Mononuclear cell (primary cell): ENCODE results near the gene STX1A. TPM values are rescaled to one million over a fixed set of nuclear protein-coding genes. Genes with fewer than 3 reads are reported as not detected.
"Not testable (repeated sequence)": the region's sequence is repeated elsewhere in the genome, so short reads cannot be mapped to it uniquely, and the experiment has no call there.

Experiments
- H3K27me3 ChIP-seq: 2 replicates; pipeline ENCODE4 v1.6.0; 2011; ENCODE audit warnings: low read length, control low read depth; ENCODE audit not compliant: insufficient read depth
- H3K4me1 ChIP-seq: 2 replicates; pipeline ENCODE4 v1.5.1; 2011; ENCODE audit warnings: mild to moderate bottlenecking, low read length, control low read depth; ENCODE audit not compliant: insufficient read depth
- H3K4me3 ChIP-seq: 2 replicates; pipeline ENCODE4 v1.5.1; 2011; ENCODE audit warnings: mild to moderate bottlenecking, low read length, moderate library complexity
- H3K9me3 ChIP-seq: 2 replicates; pipeline ENCODE4 v1.5.1; 2011; ENCODE audit warnings: low read depth, mild to moderate bottlenecking, control low read depth, low read length
- total RNA-seq: library from RNA; depleted of rRNA; stranded (reverse); fragments of >200 nt; gene quantifications from one replicate; pipeline ENCODE4 v1.2.3, GENCODE V29; 2012

Gene STX1A
- total RNA-seq, 1 donor, result 18.6 TPM

DNA sequence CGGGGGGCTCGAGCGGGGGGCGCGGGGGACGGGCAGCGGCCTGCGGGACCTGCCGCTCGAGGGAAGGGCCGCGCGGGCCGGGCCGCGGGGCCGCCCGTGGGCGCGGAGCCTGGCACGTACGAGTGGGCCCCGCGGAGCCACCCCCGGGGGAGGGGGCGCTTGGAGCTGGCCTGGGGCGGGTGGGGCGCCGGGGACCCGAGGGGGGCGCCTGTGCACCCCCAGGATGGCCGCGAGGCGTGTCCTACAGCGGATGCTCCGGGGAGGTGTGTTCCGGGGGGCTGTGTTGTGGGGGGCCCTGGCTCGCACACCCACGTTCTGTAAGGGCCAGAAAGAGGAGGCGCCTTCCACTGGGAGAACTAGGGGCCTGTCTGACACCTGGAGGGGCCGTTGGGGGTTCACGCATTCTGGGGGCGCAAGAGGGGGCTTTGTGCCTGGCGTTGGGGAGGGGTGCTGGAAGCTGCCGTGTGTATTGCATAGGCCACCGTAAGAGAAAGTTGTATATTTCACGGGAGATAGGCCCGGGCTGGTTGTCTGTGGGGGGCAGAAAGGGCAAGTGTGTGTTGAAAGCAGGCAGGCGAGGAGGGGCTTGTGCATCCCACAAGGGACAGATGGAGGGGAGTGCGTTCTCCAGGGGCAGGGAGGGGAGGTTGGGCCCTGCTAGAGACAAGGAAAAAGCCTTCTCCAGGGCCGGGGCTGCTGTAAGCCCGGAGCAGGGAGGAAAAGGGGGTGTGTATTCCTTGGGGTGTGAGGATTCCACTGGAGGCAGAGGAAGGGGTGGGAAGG lies 51.2 kb downstream of the STX1A start:
- H3K4me3 ChIP-seq, result peak overlapping the region; percentile 18
- peaks cover 11% of the 10 kb centered on the region for H3K4me1 ChIP-seq
- peaks cover 30% of the 10 kb centered on the region for H3K27me3 ChIP-seq
- H3K9me3 ChIP-seq, result no peaks in the 10 kb centered on the region

DNA sequence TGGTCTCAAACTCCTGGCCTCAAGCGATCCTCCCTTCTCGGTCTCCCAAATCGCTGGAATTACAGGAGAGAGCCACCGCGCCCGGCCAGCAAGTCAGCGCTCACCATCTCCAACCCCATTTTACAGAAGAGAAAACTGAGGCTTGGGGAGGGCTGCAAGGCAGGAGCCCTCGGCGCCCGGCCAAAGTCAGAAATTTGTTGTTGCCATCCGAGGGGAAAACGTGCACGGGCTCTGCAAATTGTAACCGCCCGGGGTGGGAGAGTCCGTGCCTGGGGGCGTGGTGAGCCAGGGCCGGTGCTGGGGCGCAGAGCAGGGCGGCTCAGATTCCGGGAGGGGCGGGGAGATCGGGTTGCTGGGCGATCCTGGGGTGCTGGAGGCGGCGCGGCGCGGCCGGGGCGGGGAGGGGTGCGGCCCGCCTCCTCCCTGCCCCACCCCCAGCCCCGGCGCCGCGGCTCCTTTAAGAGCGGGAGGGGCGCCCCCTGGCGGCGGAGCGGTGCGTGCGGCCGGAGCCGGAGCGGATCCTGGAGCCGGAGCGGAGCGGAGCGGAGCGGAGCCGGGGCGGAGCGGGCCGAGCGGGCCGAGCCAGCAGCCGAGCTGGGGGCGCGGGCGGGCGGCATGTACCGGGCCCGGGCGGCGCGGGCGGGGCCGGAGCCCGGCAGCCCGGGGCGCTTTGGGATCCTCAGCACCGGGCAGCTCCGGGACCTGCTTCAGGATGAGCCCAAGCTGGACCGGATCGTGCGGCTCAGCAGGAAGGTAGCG lies 51.9 kb downstream of the STX1A start, which contains the start of gene VPS37D:
Gene VPS37D, plus strand, starts transcription at position 488 of the 759 bp plus-strand sequence. Its CDS starts 128 bp downstream, at position 616.
- Histone ChIP-seq H3K9me3 (no peaks in the 10 kb centered on the region), H3K4me1 (peaks cover 11% of the 10 kb centered on the region), H3K4me3 (peak within 1 kb of the TSS; percentile 18), H3K27me3 (peaks cover 30% of the 10 kb centered on the region)

DNA sequence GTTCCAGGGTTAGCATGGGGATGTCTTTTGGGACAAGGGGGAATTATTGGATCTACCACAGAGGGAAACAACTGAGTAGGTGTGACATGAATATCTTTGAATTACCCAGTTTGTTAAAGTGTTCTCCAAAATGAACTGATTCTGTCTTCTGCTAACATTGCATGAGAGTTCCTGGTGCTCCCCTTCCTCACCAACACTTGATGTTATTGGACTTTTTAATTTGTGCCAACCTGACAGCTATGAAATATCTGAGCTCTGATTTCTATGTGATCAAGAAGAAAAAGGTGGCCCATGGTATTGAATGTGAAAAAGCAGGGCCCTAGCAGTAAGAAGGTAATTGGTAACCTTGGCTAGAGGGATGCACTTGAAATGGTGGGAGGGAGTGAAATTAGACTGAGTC lies 56.4 kb downstream of the STX1A start:
- no peaks in the 10 kb centered on the region for H3K9me3 ChIP-seq
- H3K27me3 ChIP-seq, result peaks cover 18% of the 10 kb centered on the region
- H3K4me1 ChIP-seq, result peaks cover 3% of the 10 kb centered on the region
- no peak overlapping the region for H3K4me3 ChIP-seq

GRCh38 chr7:73660594-73660993 lies 58.9 kb downstream of the STX1A start:
- peaks cover 10% of the 10 kb centered on the region for H3K27me3 ChIP-seq
- H3K4me1 ChIP-seq, H3K4me3 ChIP-seq, H3K9me3 ChIP-seq: not testable (repeated sequence)

GRCh38 chr7:73659983-73660382 lies 59.5 kb downstream of the STX1A start:
- peaks cover 9% of the 10 kb centered on the region for H3K27me3 ChIP-seq
- no peaks in the 10 kb centered on the region for H3K4me1 ChIP-seq
- H3K9me3 ChIP-seq, result no peaks in the 10 kb centered on the region

GRCh38 chr7:73655309-73655708 lies 64.2 kb downstream of the STX1A start:
- H3K4me1 ChIP-seq, H3K4me3 ChIP-seq, H3K9me3 ChIP-seq: not testable (repeated sequence)
- H3K27me3 ChIP-seq, result peaks cover 14% of the 10 kb centered on the region

More at GRCh38 chr7:73659983-73660382, 59.5 kb downstream of the STX1A start:
- H3K4me3 ChIP-seq, result no peak overlapping the region

GRCh38 chr7:73652541-73652949 lies 66.9 kb downstream of the STX1A start:
- Histone ChIP-seq H3K4me3 (no peak overlapping the region), H3K9me3 (no peaks in the 10 kb centered on the region), H3K27me3 (peaks cover 33% of the 10 kb centered on the region), H3K4me1 (no peaks in the 10 kb centered on the region)

- H3K4me3 ChIP-seq, result no peak overlapping the region
- H3K27me3 ChIP-seq, result peaks cover 52% of the 10 kb centered on the region
- no peaks in the 10 kb centered on the region for H3K9me3 ChIP-seq
- no peaks in the 10 kb centered on the region for H3K4me1 ChIP-seq
Observed at GRCh38 chr7:73650524-73650923, 68.9 kb downstream of the STX1A start.

DNA sequence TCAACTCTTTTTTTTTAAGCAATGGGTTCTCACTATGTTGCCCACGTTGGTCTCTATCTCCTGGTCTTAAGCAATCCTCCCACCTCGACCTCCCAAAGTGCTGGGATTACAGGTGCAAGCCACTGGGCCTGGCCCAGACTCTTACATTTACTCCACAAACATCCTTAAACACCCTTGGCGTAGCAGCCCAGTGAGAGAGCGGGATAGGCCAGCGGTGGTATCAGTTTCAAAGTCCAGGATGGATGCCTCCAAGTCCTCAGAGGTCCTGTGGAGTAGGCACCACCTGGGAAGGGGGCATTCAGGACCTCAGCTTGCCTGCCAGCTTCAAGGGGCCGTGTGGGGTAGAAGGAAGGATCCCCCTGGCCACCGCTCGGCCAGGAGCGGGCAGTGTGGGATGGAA lies 69.9 kb downstream of the STX1A start:
- H3K4me1 ChIP-seq, result no peaks in the 10 kb centered on the region
- peaks cover 52% of the 10 kb centered on the region for H3K27me3 ChIP-seq
- no peaks in the 10 kb centered on the region for H3K9me3 ChIP-seq
- H3K4me3 ChIP-seq, result no peak overlapping the region

Other genes starting within 250 kb of the STX1A start
- gene BAZ1B, start 197.4 kb downstream of the STX1A start, total RNA-seq, result 52.2 TPM
- 60.7 TPM for gene BCL7B, start 162.0 kb downstream of the STX1A start, total RNA-seq
- gene TBL2, start 141.1 kb downstream of the STX1A start, total RNA-seq, result 11.5 TPM
- 0.42 TPM for gene MLXIPL, start 95.1 kb downstream of the STX1A start, total RNA-seq
- 0.63 TPM for gene VPS37D, start 51.8 kb downstream of the STX1A start, total RNA-seq
- gene DNAJC30, start 36.2 kb downstream of the STX1A start, total RNA-seq, result 1.9 TPM
- 31.7 TPM for gene BUD23, start 36.1 kb downstream of the STX1A start, total RNA-seq
- 5.6 TPM for gene ABHD11, start 19.1 kb upstream of the STX1A start, total RNA-seq
- not detected for gene CLDN3, start 50.6 kb upstream of the STX1A start, total RNA-seq
- gene CLDN4, start 111.3 kb upstream of the STX1A start, total RNA-seq, result 0.10 TPM
- gene METTL27, start 122.8 kb upstream of the STX1A start, total RNA-seq, result not detected
- not detected for gene TMEM270, start 141.5 kb upstream of the STX1A start, total RNA-seq